Measurements from ENCODE around the gene TNS2. TPM values are rescaled to one million over a fixed set of nuclear protein-coding genes. Genes with fewer than 3 reads are reported as not detected.
"Not testable (repeated sequence)": the region's sequence is repeated elsewhere in the genome, so short reads cannot be mapped to it uniquely, and the experiment has no call there.

TNS2 gene
- total RNA-seq, 4 donors from 2014 or later: 10.8 to 82.0 (median 20.8) TPM

GRCh38 chr12:53102883-53103807 is 53.3 kb downstream of the TNS2 start, which contains the start of gene SOAT2:
SOAT2 (plus strand) TSS chr12:53103486; CDS start chr12:53103578, 92 bp downstream.
- H3K27me3 ChIP-seq: no peaks in the 10 kb centered on the region
- WGBS, 2 donors: 74 to 85% methylated on average over 7 to 9 of the region's 23 CpGs
- no peaks in the 10 kb centered on the region for H3K9me3 ChIP-seq
- H3K36me3 ChIP-seq: peaks cover 0 to 14% (median 0%) of the 10 kb centered on the region in 3 donors
- H3K4me3 ChIP-seq: no peak within 1 kb of the TSS
- H3K27ac ChIP-seq: peak within 1 kb of the TSS in 1 of 4 donors; percentile 20
- no peak for TF ChIP-seq POLR2A (IDR thresholded peaks at IDR 0.05)
- intact Hi-C loops (cut with DNase I): loop anchor here (5.0 kb wide), 1 partner anchor 36 kb away; no protein-coding TSS in a partner anchor
- peaks cover 13 to 47% (median 17%) of the 10 kb centered on the region in 3 donors for H3K4me1 ChIP-seq
- no peak for DNase-seq

GRCh38 chr12:53103860-53104305 is 54.0 kb downstream of the TNS2 start:
- DNase-seq: no peak

GRCh38 chr12:53105256-53105655 is 55.4 kb downstream of the TNS2 start:
- Histone ChIP-seq H3K4me3 (no peak overlapping the region), H3K27me3 (no peaks in the 10 kb centered on the region), H3K27ac (no peak overlapping the region), H3K36me3 (peaks cover 0 to 14% (median 0%) of the 10 kb centered on the region in 3 donors), H3K4me1 (peaks cover 0 to 26% (median 5%) of the 10 kb centered on the region in 3 donors), H3K9me3 (no peaks in the 10 kb centered on the region)
- TF ChIP-seq CTCF (IDR thresholded peaks at IDR 0.05) (no peak), POLR2A (IDR thresholded peaks at IDR 0.05) (no peak)
- DNase-seq: no peak
- intact Hi-C loops (cut with DNase I): no loop called here
- 81 to 92% methylated on average over 5 to 7 of the region's 8 CpGs for WGBS, 2 donors

More at GRCh38 chr12:53103860-53104305, 54.0 kb downstream of the TNS2 start:
- Histone ChIP-seq H3K4me3 (no peak overlapping the region), H3K9me3 (no peaks in the 10 kb centered on the region), H3K36me3 (peaks cover 0 to 14% (median 0%) of the 10 kb centered on the region in 3 donors), H3K27me3 (no peaks in the 10 kb centered on the region), H3K4me1 (peaks cover 5 to 40% (median 10%) of the 10 kb centered on the region in 3 donors), H3K27ac (peak overlapping the region in 1 of 4 donors; percentile 20)
- TF ChIP-seq POLR2A (IDR thresholded peaks at IDR 0.05) (no peak), CTCF (IDR thresholded peaks at IDR 0.05) (no peak)
- 50% methylated on average over 1 of the region's 3 CpGs; no CpG with 5 or more reads in 1 of the 2 donors for WGBS, 2 donors
- intact Hi-C loops (cut with DNase I): loop anchor here (5.0 kb wide), 1 partner anchor 37 kb away; no protein-coding TSS in a partner anchor

GRCh38 chr12:53105712-53106439 is 56.0 kb downstream of the TNS2 start:
- TF ChIP-seq POLR2A (IDR thresholded peaks at IDR 0.05): no peak
- no peak for TF ChIP-seq CTCF (IDR thresholded peaks at IDR 0.05)
- 89 to 94% methylated on average over 4 to 6 of the region's 7 CpGs for WGBS, 2 donors
- intact Hi-C loops (cut with DNase I): no loop called here
- Histone ChIP-seq H3K4me3 (no peak overlapping the region), H3K36me3 (peaks cover 0 to 8% (median 0%) of the 10 kb centered on the region in 3 donors), H3K4me1 (peaks cover 0 to 24% (median 5%) of the 10 kb centered on the region in 3 donors), H3K27me3 (no peaks in the 10 kb centered on the region), H3K27ac (no peak overlapping the region), H3K9me3 (no peaks in the 10 kb centered on the region)
- DNase-seq: no peak

GRCh38 chr12:53107122-53107521 is 57.3 kb downstream of the TNS2 start:
- Histone ChIP-seq H3K36me3 (no peaks in the 10 kb centered on the region), H3K9me3 (no peaks in the 10 kb centered on the region), H3K4me1 (peaks cover 0 to 24% (median 5%) of the 10 kb centered on the region in 3 donors), H3K27me3 (no peaks in the 10 kb centered on the region), H3K4me3 (no peak overlapping the region), H3K27ac (no peak overlapping the region)
- intact Hi-C loops (cut with DNase I): no loop called here
- no peak for DNase-seq
- WGBS, 2 donors: 62 to 66% methylated on average over 7 of the region's 7 CpGs
- TF ChIP-seq POLR2A (IDR thresholded peaks at IDR 0.05) (no peak), CTCF (IDR thresholded peaks at IDR 0.05) (no peak)

- DNase-seq; H3K9me3 ChIP-seq; intact Hi-C loops (cut with DNase I); H3K27me3 ChIP-seq; H3K4me1 ChIP-seq; H3K4me3 ChIP-seq; H3K36me3 ChIP-seq; H3K27ac ChIP-seq: not testable (repeated sequence)
- 84% methylated on average over 7 of the region's 7 CpGs for WGBS, 2 donors
Measured at GRCh38 chr12:53112431-53112830, 62.6 kb downstream of the TNS2 start.
